ENCODE results near the gene FLNC. TPM values are rescaled to one million over a fixed set of nuclear protein-coding genes. Genes with fewer than 3 reads are reported as not detected.

Gene FLNC
- total and polyA plus RNA-seq, 9 of the 15 experiments (the other 6 are each of a cell fraction or from before 2014, with no cell fraction given) = 0.90 to 155 (median 28.8) TPM

DNA sequence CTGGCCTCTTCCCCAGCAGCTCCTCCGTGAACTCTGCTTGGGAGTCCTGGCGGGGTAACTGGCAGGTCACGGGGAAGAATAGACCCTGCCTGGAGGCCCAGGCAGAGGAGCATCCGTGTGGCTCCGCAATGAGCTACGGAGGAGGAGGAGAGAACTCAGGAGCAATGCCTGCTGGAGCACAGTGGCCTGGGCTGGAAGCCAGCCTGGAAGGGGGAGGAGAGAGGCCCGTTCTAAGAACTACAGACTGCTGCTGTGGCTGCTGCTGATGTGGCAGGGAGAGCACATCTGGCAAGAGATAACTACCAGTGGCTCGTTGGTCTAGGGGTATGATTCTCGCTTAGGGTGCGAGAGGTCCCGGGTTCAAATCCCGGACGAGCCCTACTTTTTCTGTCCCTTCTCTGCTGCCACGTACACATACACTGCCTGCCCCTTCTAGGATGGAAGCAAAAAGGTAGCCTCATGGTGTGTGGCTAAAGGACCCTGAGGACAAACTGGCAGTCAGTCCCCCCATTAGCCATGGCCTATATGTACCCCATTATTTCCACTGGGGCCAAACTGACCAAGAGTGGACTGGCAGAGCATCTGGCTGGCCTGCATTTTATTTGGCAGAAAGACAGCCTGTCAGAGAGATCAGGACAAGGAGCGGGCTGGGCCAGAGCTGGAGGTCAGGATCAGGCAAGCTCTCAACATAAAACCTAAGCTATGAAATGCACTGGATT lies 46.9 kb upstream of the FLNC start (continued):
- TF ChIP-seq NONO (IDR thresholded peaks at IDR 0.05; ENCODE audit: low read depth in 2 of 2, low read length in 1 of 2) = peak in 1 of 2 experiments; percentile 70; a peak in 1 of 4 replicates
- TF ChIP-seq XRCC5 (IDR thresholded peaks at IDR 0.05; ENCODE audit: low read depth, low read length) = peak; percentile 98
- TF ChIP-seq TARDBP (IDR thresholded peaks at IDR 0.05) = peak; percentile 89
- no peak for TF ChIP-seq FOXJ2 (tag; IDR thresholded peaks at IDR 0.05)
- peak; percentile 58; the same call in 1 of the 2 replicates for TF ChIP-seq L3MBTL2 (IDR thresholded peaks at IDR 0.05)
- TF ChIP-seq TEAD1 (CRISPR knock-in tag; IDR thresholded peaks at IDR 0.05) = peak; percentile 61 to 78; a peak in 2 of 4 replicates
- TF ChIP-seq, protein P1, sequence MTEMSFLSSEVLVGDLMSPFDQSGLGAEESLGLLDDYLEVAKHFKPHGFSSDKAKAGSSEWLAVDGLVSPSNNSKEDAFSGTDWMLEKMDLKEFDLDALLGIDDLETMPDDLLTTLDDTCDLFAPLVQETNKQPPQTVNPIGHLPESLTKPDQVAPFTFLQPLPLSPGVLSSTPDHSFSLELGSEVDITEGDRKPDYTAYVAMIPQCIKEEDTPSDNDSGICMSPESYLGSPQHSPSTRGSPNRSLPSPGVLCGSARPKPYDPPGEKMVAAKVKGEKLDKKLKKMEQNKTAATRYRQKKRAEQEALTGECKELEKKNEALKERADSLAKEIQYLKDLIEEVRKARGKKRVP (CRISPR knock-in tag; IDR thresholded peaks at IDR 0.05) = no peak
- peak; percentile 81 to 83 for TF ChIP-seq MAZ (CRISPR knock-in tag; conservative IDR thresholded peaks at IDR 0.05 in 1 of 2, IDR thresholded peaks at IDR 0.05 in 1 of 2)
- TF ChIP-seq THRAP3 (IDR thresholded peaks at IDR 0.05; ENCODE audit: borderline replicate concordance) = no peak
- TF ChIP-seq, protein P2, sequence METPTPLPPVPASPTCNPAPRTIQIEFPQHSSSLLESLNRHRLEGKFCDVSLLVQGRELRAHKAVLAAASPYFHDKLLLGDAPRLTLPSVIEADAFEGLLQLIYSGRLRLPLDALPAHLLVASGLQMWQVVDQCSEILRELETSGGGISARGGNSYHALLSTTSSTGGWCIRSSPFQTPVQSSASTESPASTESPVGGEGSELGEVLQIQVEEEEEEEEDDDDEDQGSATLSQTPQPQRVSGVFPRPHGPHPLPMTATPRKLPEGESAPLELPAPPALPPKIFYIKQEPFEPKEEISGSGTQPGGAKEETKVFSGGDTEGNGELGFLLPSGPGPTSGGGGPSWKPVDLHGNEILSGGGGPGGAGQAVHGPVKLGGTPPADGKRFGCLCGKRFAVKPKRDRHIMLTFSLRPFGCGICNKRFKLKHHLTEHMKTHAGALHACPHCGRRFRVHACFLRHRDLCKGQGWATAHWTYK (CRISPR knock-in tag; IDR thresholded peaks at IDR 0.05) = peak; percentile 95
- no peak for TF ChIP-seq POLR3G (IDR thresholded peaks at IDR 0.05; ENCODE audit: extremely low read depth, insufficient read length, insufficient replicate concordance)
- TF ChIP-seq XRCC3 (IDR thresholded peaks at IDR 0.05) = no peak
- TF ChIP-seq GTF2F1 (IDR thresholded peaks at IDR 0.05; ENCODE audit: low read depth, low read length) = peak; percentile 85; the same call in 1 of the 2 replicates
- TF ChIP-seq MYC (IDR thresholded peaks at IDR 0.05; ENCODE audit: low read depth, low read length) = peak; percentile 60; the same call in 1 of the 2 replicates
- TF ChIP-seq MYC (CRISPR knock-in tag; IDR thresholded peaks at IDR 0.05; ENCODE audit: borderline replicate concordance, low read depth) = no peak
- TF ChIP-seq, protein P3, sequence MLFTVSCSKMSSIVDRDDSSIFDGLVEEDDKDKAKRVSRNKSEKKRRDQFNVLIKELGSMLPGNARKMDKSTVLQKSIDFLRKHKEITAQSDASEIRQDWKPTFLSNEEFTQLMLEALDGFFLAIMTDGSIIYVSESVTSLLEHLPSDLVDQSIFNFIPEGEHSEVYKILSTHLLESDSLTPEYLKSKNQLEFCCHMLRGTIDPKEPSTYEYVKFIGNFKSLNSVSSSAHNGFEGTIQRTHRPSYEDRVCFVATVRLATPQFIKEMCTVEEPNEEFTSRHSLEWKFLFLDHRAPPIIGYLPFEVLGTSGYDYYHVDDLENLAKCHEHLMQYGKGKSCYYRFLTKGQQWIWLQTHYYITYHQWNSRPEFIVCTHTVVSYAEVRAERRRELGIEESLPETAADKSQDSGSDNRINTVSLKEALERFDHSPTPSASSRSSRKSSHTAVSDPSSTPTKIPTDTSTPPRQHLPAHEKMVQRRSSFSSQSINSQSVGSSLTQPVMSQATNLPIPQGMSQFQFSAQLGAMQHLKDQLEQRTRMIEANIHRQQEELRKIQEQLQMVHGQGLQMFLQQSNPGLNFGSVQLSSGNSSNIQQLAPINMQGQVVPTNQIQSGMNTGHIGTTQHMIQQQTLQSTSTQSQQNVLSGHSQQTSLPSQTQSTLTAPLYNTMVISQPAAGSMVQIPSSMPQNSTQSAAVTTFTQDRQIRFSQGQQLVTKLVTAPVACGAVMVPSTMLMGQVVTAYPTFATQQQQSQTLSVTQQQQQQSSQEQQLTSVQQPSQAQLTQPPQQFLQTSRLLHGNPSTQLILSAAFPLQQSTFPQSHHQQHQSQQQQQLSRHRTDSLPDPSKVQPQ (CRISPR knock-in tag; IDR thresholded peaks at IDR 0.05; ENCODE audit: borderline replicate concordance) = no peak
